AG10803 (cell line): ENCODE data around the gene GALC.

Experiments used
- DNase-seq: peaks from one replicate; pipeline ENCODE4 v3.0.0; 2010; ENCODE audit warnings: low read depth
- H3K4me3 ChIP-seq: 2 replicates; pipeline ENCODE4 v1.5.1; 2011; ENCODE audit warnings: mild to moderate bottlenecking, low read length, control low read depth
- TF ChIP-seq, protein P1 (sequence below): conservative IDR thresholded peaks from 2 replicates; pipeline ENCODE4 v1.5.1; 2011; ENCODE audit warnings: mild to moderate bottlenecking, low read length, control low read depth, inconsistent platforms

The GALC gene

DNA sequence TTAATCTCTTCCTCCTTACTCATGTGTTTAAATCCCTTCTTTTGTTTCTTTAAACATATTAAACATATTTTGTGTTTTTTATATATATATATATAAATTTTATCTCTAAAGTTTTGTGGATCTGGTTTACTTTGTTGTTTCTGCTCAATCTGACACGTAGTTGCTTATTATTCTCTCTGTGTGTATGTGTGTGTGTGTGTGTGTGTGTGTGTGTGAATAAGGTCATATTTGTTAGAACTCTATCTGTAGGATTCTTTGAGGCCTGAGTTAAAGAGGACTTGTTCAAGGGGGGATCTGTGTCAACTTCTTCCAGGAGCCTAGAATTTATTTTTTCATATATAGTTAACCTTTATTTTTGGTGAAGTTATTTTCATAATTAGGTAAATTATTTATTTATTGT is 14.6 kb upstream of the GALC start:
- H3K4me3 ChIP-seq = no peak overlapping the region
- DNase-seq = no peak
- TF ChIP-seq, protein P1, sequence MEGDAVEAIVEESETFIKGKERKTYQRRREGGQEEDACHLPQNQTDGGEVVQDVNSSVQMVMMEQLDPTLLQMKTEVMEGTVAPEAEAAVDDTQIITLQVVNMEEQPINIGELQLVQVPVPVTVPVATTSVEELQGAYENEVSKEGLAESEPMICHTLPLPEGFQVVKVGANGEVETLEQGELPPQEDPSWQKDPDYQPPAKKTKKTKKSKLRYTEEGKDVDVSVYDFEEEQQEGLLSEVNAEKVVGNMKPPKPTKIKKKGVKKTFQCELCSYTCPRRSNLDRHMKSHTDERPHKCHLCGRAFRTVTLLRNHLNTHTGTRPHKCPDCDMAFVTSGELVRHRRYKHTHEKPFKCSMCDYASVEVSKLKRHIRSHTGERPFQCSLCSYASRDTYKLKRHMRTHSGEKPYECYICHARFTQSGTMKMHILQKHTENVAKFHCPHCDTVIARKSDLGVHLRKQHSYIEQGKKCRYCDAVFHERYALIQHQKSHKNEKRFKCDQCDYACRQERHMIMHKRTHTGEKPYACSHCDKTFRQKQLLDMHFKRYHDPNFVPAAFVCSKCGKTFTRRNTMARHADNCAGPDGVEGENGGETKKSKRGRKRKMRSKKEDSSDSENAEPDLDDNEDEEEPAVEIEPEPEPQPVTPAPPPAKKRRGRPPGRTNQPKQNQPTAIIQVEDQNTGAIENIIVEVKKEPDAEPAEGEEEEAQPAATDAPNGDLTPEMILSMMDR = no peak

DNA sequence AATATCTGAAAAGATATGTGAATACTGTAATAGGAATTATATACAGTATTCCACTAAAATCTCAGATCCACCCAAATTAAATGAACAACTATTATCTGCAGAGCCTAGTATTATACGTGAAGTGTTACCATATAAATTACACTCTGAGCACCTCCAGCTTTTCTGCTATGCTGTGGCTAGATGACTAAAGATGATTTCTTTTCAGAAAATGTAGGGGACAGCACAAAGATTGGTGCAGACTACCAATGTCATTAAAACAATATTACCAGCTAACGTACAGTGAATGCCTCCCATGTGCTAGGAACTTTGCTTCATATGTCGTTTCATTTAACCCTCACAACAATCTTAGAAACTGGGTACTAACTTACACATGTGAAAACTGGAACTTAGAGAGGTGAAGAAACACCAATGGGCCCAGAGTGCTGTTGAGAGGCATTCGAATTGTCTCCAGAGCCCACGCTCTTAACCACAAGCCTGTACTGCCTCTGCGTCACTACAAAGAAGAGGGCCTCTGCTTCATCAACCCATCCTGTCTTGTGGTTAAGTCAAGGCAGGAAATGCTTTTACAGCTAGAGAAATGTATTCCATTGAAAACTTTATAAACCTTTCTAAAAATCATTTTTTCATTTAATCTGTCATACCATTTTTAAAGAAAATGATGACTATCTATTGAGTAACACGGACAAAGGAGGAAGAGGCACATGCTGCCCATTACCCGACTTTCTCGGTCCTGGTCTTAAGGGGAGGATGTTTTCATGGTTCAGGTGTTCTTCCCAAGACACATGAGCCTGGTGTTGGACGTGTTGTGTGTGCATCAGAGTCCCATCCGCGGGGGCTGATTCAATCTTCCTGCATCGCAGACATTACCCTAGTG is 13.2 kb upstream of the GALC start:
- H3K4me3 ChIP-seq = no peak overlapping the region
- TF ChIP-seq, protein P1 = no peak
- peak; percentile 15 for DNase-seq

DNA sequence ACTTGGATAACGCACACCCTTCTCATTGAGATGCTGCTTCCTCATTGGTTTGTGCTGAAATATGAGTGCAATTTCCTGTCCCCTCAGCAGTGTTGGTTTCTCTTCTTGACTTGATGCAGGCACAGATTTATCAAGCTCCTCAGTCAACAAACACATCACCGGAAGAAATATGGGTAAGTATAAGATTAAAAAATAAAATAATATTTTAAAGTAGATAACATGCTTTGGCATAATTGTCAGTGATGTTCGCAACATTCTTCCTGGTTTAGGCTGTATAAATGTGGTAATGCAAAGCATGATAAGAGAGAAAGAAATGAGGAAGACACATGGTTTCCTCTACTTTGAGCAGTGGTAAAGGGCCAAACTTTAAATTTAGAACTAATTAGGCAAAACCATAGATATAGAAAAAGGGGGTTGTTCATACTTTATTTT is 12.1 kb upstream of the GALC start, which contains the start of gene GPR65:
TSS of gene GPR65 (plus strand) at position 86 of the 432 bp plus-strand sequence. CDS start 5,713 bp downstream, outside the sequence.
- TF ChIP-seq, protein P1 = no peak
- H3K4me3 ChIP-seq = no peak within 1 kb of the TSS
- DNase-seq = peak; percentile 28

DNA sequence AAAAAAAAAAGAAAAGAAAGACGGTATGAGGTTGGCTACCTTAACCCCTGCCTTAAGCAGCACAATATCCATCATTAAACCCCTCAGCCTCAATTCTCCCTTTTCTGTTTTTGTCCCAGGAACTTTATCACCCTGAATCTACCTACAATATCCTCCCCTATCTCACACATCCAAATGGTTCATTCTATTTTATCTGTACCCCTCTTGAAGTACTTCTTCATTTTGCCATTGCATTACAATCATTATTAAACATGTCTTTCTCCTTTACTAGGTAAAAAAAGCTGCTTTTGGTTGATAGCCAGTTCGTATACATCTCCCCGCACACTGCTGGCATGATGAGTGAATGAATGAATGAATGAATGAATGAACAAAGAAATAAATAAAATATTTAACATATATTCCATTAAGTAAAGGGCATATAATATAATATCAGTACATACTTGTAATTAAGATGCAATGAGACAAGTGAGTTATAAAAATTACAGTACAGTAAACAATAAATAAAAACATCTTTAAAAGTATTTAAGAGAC is 11.6 kb upstream of the GALC start:
- TF ChIP-seq, protein P1 = no peak
- no peak for DNase-seq
- no peak overlapping the region for H3K4me3 ChIP-seq

DNA sequence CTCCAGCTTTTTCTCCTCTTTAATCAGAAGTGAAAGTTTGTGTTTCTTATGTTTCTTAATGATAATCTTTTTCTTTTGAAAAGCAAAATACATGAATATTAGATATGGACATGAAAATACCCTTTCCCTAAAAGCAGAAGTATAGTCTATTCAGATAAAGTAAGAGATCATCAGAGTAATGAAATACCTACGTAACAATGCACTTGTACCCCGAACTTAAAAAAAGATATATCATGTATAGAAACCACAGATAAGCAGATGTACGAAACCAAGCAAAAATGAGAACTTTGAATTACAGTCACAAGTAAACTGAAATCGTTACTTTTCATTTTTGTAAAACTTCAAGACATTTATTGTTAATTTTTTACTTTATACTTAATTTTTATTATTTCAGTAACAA is 10.4 kb upstream of the GALC start:
- TF ChIP-seq, protein P1 = no peak
- H3K4me3 ChIP-seq = no peak overlapping the region
- DNase-seq = no peak

DNA sequence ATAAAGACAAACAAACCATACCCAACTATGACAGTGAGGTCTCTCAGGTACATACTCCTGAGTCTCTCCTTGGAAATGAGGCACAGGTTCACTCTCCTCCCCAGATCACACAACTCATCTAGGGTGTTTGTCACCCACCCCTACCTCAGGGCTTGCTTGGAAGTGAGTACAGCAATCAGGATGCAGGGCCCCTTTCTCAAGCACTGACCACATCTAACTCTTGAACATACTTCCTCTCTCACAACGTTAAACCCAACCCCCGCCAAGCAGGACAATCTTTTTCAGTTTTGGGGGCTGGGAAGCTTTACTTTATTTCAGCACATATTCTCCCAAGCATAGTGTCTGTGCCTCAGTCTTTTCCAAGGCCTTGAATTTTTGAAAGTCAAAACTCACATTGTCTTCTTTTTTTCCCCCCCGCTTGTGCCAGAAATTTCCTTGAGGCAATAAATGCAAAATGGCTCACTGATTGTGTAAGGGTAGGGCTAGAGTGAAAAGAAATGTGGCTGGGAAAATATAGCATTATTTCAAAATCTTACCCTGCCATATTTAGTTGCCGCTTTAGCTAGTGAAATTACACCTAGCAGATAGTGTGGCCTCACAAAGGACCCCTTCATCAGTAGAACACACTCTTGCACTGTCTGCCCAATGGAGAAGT is 9.6 kb upstream of the GALC start:
- DNase-seq = no peak
- H3K4me3 ChIP-seq = no peak overlapping the region
- TF ChIP-seq, protein P1 = no peak

DNA sequence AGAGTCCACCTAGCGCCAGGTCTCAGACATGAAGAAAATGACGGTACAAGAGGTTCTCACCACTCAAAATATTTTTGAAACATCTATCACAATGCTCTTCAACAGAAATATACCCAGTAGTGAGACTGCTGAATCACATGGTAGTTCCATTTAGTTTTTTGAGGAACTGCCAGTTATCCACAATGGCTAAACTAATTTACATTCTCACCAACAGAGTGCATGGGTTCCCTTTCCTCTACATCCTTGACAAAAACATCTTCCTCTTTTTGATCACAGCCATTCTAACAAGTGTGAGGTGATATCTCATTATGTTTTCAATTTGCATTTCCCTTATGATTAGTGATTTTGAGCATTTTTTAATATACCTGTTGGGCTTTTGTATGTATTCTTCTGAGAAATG is 6.3 kb upstream of the GALC start:
- H3K4me3 ChIP-seq = no peak overlapping the region
- TF ChIP-seq, protein P1 = no peak
- DNase-seq = no peak
